ENCODE data around the gene CHST4. TPM values are rescaled to one million over a fixed set of nuclear protein-coding genes. Genes with fewer than 3 reads are reported as not detected.
"Not testable (repeated sequence)": the region's sequence is repeated elsewhere in the genome, so short reads cannot be mapped to it uniquely, and the experiment has no call there.

Gene CHST4
- total RNA-seq, 2 donors from 2014 or later, result not detected

DNA sequence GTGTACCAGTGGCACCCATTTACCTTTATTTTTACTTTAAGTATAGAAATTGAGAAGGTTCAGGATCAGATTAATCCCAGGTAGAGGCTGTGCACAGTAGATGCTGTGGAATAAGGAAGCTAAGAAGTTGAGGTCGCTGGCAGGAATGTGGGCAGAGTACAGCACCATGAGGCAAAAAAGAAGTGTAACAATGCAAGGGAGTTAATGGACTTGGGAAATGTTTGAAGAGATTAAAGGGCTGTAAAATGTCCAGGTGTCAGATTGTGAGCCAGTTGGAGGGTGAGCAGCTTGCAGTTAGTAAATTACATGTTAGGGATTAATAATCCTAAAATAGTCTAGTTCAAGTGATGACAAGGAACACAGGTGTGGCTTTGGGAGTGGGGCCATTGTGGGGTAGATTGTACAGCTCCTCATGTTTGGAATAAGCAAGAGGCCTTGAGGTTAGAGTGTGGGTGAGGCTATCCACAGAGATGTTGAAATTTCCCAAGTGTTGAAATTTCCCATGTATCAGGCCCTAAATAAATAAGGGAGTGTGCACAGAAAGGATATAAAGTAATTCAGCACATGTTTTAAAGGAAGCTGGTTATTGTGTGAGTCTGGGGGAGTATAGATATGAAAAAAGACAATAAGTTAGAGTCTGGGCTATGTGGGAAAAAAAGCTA is 29.1 kb downstream of the CHST4 start:
- ATAC-seq (ENCODE audit: insufficient number of reproducible peaks, low FRiP score, low read depth) (no peak), DNase-seq (ENCODE audit: low spot score) (no peak)
- TF ChIP-seq, protein P1, sequence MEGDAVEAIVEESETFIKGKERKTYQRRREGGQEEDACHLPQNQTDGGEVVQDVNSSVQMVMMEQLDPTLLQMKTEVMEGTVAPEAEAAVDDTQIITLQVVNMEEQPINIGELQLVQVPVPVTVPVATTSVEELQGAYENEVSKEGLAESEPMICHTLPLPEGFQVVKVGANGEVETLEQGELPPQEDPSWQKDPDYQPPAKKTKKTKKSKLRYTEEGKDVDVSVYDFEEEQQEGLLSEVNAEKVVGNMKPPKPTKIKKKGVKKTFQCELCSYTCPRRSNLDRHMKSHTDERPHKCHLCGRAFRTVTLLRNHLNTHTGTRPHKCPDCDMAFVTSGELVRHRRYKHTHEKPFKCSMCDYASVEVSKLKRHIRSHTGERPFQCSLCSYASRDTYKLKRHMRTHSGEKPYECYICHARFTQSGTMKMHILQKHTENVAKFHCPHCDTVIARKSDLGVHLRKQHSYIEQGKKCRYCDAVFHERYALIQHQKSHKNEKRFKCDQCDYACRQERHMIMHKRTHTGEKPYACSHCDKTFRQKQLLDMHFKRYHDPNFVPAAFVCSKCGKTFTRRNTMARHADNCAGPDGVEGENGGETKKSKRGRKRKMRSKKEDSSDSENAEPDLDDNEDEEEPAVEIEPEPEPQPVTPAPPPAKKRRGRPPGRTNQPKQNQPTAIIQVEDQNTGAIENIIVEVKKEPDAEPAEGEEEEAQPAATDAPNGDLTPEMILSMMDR (IDR thresholded peaks at IDR 0.05), result no peak
- Histone ChIP-seq H3K27ac (no peak overlapping the region), H3K4me3 (no peak overlapping the region), H3K9me3 (no peaks in the 10 kb centered on the region), H3K36me3 (no peaks in the 10 kb centered on the region), H3K4me1 (ENCODE audit: control insufficient read depth in 1 of 2, low read depth in 2 of 2) (no peaks in the 10 kb centered on the region), H3K27me3 (replicated peaks; ENCODE audit: insufficient read depth) (no peaks in the 10 kb centered on the region)

DNA sequence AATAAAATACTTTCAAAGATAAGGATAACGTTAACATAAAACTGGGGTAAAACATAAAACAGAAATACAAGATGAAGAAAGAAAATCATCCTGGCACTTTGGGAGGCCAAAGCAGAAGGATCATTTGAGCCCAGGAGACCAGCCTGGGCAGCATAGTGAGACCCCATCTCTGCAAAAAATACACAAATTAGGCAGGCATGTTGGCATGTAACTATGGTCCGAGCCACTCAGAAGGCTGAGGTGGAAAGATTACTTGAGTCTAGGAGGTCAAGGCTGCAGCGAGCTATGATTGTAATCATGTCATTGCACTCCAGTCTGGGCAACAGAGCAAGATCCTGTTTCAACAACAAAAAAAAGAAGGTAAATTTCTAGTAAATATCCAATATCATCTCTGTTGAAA is 31.1 kb downstream of the CHST4 start:
- Histone ChIP-seq H3K4me1 (ENCODE audit: control insufficient read depth in 1 of 2, low read depth in 2 of 2) (no peaks in the 10 kb centered on the region), H3K27me3 (replicated peaks; ENCODE audit: insufficient read depth) (no peaks in the 10 kb centered on the region), H3K27ac (no peak overlapping the region), H3K4me3 (no peak overlapping the region), H3K36me3 (no peaks in the 10 kb centered on the region), H3K9me3 (no peaks in the 10 kb centered on the region)
- DNase-seq (ENCODE audit: low spot score) (no peak), ATAC-seq (ENCODE audit: insufficient number of reproducible peaks, low FRiP score, low read depth) (no peak)
- TF ChIP-seq, protein P1 (IDR thresholded peaks at IDR 0.05), result no peak

DNA sequence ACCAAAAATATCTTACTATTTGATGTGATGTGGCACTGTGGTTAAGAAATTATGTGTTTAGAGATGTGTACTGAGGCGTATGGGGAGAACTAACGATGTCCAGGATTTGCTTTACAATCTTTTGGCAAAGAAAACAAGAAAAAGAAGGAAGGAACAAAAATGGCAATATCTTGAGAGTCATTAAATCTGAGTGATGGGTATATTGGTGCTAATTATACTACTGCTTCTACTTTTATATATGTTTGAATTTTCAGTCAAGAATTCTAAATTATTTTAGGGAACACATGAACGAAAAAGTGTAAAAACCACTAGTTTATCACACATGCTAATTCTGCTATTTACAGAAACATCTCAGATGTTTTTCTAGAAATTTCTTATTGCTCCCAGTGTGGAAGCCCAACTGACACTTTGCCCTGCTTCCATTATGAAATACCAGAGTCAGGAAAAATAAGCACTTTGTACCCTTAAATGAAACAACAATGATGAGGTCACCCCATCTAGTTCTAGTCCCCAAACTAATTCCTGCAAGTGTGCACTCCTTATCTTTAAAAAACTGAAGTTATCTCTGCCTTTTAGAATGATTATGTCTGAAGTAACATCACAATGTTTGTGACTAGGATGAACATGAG is 31.8 kb downstream of the CHST4 start:
- no peaks in the 10 kb centered on the region for H3K9me3 ChIP-seq
- TF ChIP-seq, protein P1 (IDR thresholded peaks at IDR 0.05), result no peak

DNA sequence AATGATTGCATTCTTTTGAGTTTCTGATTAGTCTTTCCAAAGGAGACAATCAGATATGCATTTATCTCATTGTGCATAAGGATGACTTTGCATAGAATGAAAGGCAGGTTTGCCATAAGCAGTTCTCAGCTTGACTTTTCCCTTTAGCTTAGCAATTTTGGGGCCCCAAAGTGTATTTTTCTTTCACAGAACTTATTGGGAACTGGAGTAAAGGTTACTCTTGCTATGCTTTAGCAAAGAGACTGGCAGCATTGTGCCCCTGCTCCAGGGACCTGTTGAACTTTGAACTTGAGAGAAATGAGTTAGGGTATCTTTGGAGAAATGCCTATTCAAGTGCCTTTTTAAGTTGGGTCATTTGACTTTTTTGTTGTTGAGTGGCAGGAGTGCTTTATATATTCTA is 33.6 kb downstream of the CHST4 start:
- no peak overlapping the region for H3K4me3 ChIP-seq
- H3K9me3 ChIP-seq, result no peaks in the 10 kb centered on the region
- no peak for ATAC-seq (ENCODE audit: insufficient number of reproducible peaks, low FRiP score, low read depth)

More for the DNA sequence above, 31.8 kb downstream of the CHST4 start:
- no peaks in the 10 kb centered on the region for H3K4me1 ChIP-seq (ENCODE audit: control insufficient read depth in 1 of 2, low read depth in 2 of 2)
- H3K27me3 ChIP-seq (replicated peaks; ENCODE audit: insufficient read depth), result no peaks in the 10 kb centered on the region
- no peak overlapping the region for H3K27ac ChIP-seq
- ATAC-seq (ENCODE audit: insufficient number of reproducible peaks, low FRiP score, low read depth) (no peak), DNase-seq (ENCODE audit: low spot score) (no peak)
- H3K4me3 ChIP-seq, result no peak overlapping the region
- no peaks in the 10 kb centered on the region for H3K36me3 ChIP-seq

DNA sequence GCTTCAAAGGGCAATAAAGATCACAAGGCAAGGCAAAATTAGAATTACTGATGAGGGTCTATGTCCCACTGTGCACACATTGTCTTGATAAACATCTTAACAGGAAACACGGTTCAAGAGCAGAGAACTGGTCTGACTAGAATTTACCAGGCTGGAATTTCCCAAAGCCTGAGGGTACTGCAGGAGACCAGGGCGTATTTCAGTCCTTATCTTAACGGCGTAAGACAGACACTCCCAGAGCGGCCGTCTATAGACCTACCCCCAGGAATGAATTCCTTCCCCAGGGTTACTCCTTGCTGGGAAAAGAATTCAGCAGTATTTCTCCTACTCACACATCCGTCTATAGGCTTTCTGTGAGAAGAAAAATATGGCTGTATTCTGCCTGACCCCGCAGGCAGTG is 35.7 kb downstream of the CHST4 start:
- not testable (repeated sequence) for ATAC-seq (ENCODE audit: insufficient number of reproducible peaks, low FRiP score, low read depth); DNase-seq (ENCODE audit: low spot score); H3K27ac ChIP-seq; H3K4me3 ChIP-seq; H3K27me3 ChIP-seq (replicated peaks; ENCODE audit: insufficient read depth); H3K36me3 ChIP-seq; H3K9me3 ChIP-seq
- peaks cover 3 to 13% of the 10 kb centered on the region in 2 donors for H3K4me1 ChIP-seq (ENCODE audit: control insufficient read depth in 1 of 2, low read depth in 2 of 2)

More for the DNA sequence above, 33.6 kb downstream of the CHST4 start:
- no peak for DNase-seq (ENCODE audit: low spot score)
- Histone ChIP-seq H3K27ac (no peak overlapping the region), H3K4me1 (ENCODE audit: control insufficient read depth in 1 of 2, low read depth in 2 of 2) (peaks cover 3 to 5% of the 10 kb centered on the region in 2 donors), H3K27me3 (replicated peaks; ENCODE audit: insufficient read depth) (no peaks in the 10 kb centered on the region), H3K36me3 (no peaks in the 10 kb centered on the region)
- TF ChIP-seq, protein P1 (IDR thresholded peaks at IDR 0.05), result no peak

Measured in thoracic aorta (tissue), 2 donors.